Measurements from ENCODE around the gene KIR3DL1.
"Not testable (repeated sequence)": the region's sequence is repeated elsewhere in the genome, so short reads cannot be mapped to it uniquely, and the experiment has no call there.

Gene KIR3DL1

DNA sequence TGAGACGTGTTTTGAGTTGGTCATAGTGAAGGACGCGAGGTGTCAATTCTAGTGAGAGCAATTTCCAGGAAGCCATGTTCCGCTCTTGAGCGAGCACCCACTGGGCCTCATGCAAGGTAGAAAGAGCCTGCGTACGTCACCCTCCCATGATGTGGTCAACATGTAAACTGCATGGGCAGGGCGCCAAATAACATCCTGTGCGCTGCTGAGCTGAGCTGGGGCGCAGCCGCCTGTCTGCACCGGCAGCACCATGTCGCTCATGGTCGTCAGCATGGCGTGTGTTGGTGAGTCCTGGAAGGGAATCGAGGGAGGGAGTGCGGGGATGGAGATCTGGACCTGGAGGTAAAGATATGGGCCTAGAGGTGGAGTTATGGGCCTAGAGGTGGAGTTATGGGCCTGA is at the start of gene KIR3DL1:
KIR3DL1 (plus strand) TSS at position 218 of the 400 bp plus-strand sequence.
- not testable (repeated sequence) for DNase-seq

DNA sequence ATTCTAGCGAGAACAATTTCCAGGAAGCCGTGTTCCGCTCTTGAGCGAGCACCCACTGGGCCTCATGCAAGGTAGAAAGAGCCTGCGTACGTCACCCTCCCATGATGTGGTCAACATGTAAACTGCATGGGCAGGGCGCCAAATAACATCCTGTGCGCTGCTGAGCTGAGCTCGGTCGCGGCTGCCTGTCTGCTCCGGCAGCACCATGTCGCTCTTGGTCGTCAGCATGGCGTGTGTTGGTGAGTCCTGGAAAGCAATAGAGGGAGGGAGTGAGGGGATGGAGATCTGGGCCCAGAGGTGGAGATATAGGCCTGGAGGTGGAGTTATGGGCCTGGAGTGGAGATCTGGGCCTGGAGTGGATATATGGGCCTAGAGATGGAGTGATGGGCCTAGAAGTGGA is 46.6 kb upstream of the KIR3DL1 start, which contains the start of gene KIR2DL1:
KIR2DL1 (plus strand) TSS at position 148 of the 400 bp plus-strand sequence; CDS start at position 206, 58 bp downstream.
- not testable (repeated sequence) for DNase-seq

DNA sequence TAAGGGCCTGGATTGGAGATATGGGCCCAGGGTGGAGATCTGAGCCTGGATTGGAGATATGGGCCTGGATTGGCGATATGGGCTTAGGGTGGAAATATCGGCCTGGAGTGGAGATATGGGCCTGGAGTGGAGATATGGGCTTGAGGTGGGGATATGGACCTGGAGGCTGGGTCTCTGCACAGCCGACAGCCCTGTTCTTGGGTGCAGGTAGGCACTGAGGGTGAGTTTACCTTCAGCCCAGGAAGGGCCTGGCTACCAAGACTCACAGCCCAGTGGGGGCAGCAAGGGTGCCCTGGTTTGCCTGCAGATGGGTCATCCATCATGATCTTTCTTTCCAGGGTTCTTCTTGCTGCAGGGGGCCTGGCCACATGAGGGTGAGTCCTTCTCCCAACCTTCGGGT is 45.8 kb upstream of the KIR3DL1 start:
- not testable (repeated sequence) for DNase-seq

DNA sequence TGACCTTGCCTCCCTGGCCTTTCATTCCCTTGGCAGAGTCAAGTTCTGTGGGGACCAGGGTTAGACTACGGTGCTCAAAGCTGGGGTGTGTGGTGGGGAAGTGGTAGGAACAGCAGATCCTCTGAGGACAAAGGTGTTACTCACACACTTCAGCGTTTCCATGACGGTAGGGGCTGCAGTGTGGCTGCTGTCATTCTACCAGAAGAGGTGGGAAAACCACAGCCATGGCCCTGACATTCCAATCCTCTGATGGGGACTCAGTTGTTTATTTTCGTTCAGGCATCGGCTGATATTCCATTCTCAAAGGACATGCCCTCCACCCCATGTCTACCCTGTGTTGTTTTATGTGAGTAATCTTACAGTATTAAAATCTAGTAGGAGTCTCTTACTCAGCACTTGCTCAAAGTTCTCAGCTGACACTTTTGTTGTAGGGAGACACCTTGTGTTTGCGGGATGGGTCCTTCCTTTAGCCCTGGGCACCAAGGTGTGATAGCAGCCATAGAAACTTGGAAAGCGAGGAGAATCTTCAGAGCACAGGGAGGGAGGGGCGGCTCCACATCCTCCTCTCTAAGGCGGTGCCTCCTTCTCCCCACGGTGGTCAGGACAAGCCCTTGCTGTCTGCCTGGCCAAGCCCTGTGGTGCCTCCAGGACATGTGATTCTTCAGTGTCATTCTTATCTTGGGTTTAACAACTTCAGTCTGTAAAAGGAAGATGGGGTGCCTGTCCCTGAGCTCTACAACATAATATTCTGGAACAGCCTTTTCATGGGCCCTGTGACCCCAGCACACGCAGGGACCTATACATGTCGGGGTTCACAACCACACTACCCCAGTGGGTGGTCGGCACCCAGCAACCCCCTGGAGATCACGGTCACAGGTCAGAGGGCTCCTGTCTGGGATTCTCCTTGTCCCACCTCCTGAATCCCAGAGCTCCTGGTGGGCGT is 45.0 kb upstream of the KIR3DL1 start:
- not testable (repeated sequence) for DNase-seq

DNA sequence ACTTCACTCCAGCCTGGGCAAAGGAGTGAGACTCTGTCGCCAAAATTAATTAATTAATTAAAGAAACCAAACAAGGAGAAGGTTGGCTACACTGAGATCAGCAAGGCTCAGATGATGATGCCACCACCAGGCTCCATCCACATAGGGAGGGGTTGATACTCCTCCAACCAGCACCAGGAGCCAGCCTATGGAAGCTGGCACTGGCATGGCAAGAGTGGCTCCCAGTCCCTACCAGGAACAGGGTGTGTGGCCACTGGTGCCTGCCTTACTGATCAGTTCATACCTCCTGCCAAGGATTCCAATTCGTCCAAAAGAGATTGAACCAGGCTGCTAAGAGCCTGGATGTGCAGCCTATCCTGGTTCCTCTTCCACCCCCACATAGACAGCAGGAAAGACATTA is 43.6 kb upstream of the KIR3DL1 start:
- not testable (repeated sequence) for DNase-seq

DNA sequence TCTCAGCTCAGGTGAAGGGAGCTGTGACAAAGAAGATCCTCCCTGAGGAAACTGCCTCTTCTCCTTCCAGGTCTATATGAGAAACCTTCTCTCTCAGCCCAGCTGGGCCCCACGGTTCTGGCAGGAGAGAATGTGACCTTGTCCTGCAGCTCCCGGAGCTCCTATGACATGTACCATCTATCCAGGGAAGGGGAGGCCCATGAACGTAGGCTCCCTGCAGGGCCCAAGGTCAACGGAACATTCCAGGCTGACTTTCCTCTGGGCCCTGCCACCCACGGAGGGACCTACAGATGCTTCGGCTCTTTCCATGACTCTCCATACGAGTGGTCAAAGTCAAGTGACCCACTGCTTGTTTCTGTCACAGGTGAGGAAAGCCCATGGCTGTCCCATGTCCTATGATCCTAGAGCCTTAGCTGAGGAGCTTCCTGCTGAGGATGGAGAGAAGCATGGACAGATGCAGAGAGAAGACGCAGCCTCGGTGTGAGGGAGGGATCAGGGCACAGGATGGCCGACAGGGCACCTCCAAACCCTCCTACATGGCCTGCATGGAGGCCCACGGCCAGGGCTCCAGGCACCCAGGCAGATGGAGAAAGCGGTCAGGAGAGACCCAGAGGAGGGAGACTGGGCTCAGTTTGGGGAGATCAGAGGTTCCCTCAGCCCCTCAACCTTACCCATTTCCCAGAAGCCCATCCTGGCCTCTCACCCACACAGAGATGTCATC is 41.0 kb upstream of the KIR3DL1 start:
- DNase-seq: not testable (repeated sequence)

DNA sequence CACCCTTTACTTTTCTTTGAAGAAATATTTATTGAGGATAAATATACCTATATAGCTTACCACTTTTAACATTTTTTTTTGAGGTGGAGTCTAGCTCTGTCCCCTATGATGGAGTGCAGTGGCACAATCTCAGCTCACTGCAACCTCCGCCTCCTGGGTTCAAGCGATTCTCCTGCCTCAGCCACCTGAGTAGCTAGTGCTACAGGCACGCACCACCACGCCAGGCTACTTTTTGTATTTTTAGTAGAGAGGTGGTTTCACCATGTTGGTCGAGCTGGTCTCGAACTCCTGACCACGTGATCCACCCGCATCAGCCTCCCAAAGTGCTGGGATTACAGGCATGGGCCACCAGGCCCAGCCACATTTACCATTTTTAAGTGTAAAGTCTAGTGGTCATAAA is 40.4 kb upstream of the KIR3DL1 start:
- DNase-seq: not testable (repeated sequence)

DNA sequence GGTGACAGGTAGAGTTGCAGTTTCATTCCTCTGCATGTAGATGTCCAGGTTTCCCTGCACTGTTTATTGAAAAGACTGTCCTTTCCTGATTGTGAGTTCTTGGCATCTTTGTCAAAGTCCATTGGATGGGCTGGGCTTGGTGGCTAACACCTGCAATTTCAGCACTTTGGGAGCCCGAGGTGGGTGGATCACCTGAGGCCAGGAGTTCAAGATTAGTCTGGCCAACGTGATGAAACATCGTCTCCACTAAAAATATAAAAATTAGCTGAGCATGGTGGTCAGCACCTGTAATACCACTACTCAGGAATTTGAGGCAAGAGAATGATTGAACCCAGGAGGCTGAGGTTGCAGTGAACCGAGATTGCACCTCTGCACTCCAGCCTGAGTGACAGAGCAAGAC is 38.4 kb upstream of the KIR3DL1 start:
- DNase-seq: not testable (repeated sequence)

DNA sequence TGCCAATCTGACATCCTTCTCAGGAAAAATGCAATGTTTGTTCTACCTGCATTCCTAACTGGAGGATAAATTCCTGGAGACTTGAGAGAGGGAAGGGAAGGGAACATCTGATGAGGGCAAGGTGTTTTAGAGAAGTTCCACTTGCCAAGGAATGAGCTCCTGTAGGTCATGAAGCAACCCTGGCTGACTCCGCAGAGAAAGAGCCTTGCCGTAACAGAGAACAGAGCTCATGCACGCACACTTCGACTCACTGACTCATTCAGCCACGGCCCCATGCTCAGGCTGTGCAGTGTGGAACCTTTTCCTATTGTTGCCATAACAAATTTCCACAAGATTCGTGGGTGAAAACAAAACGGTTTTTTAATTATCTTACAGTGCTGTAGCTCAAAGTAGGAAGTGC is 37.4 kb upstream of the KIR3DL1 start:
- DNase-seq: not testable (repeated sequence)

DNA sequence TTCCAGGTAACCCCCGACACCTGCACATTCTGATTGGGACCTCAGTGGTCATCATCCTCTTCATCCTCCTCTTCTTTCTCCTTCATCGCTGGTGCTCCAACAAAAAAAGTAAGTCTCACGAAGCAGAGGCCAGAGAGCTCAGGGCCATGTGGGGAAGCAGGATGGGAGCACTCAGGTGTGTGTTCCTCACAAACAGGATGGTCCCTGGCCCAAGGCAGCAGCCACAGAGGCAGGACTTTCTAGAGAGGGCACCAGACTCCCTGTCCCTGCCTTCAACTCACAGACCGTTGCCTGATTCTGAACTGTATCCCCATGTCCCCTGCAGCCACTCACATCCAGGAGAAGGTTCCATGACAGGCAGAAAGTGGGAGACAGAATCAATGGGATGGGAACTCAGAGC is 33.4 kb upstream of the KIR3DL1 start:
- DNase-seq: not testable (repeated sequence)

DNA sequence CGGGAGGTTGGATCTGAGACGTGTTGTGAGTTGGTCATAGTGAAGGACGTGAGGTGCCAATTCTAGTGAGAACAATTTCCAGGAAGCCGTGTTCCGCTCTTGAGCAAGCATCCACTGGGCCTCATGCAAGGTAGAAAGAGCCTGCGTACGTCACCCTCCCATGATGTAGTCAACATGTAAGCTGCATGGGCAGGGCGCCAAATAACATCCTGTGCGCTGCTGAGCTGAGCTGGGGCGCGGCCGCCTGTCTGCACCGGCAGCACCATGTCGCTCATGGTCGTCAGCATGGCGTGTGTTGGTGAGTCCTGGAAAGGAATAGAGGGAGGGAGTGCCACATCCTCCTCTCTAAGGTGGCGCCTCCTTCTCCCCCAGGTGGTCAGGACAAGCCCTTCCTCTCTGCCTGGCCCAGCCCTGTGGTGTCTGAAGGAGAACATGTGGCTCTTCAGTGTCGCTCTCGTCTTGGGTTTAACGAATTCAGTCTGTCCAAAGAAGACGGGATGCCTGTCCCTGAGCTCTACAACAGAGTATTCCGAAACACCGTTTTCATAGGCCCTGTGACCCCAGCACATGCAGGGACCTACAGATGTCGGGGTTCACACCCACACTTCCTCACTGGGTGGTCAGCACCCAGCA is 30.1 kb upstream of the KIR3DL1 start:
- not testable (repeated sequence) for DNase-seq

DNA sequence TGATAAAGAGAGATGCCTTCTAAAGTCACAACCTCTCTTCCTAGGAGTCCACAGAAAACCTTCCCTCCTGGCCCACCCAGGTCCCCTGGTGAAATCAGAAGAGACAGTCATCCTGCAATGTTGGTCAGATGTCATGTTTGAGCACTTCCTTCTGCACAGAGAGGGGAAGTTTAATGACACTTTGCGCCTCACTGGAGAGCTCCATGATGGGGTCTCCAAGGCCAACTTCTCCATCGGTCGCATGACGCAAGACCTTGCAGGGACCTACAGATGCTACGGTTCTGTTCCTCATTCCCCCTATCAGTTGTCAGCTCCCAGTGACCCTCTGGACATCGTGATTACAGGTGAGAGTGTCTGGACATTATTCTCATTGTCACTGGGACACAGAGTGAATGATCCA is 28.1 kb upstream of the KIR3DL1 start:
- DNase-seq: not testable (repeated sequence)

DNA sequence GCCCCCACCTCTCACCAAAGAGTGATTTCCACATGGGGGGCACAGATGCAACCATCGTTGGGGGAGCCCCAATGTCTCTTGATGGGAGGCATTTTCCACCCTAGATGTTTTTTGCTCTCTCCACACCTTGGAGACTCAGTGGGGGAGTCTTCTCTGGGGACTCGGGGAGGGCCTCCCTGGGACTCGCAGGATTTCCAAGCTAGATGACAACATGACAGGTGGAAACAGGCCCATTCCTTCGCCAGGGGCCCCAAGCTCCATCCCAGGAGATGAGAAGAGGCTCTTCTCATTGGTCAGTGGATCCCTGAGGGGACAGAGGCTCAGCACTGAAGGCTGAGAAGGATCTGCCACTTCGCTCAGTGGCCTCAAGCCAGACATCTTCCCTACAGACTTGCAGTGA is 25.6 kb upstream of the KIR3DL1 start:
- no peak for DNase-seq

DNA sequence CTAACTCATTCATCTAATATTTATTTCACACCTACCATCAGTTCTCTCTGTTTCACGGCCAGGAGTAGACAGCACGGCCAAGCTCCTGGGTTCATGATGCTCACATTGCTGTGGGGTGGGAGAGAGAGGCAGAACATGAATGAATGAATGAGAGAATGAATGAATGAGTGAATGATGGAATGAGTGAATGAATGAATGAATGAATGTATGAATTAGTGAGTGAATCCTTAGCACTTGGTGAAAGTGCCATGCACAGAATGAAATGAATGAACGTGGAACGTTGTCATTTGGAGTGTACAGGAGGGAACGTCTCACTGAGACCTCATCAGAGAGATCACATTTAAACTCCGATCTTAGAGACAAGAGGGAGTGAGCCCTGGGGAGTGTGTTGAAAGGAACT is 24.8 kb upstream of the KIR3DL1 start:
- DNase-seq: no peak

DNA sequence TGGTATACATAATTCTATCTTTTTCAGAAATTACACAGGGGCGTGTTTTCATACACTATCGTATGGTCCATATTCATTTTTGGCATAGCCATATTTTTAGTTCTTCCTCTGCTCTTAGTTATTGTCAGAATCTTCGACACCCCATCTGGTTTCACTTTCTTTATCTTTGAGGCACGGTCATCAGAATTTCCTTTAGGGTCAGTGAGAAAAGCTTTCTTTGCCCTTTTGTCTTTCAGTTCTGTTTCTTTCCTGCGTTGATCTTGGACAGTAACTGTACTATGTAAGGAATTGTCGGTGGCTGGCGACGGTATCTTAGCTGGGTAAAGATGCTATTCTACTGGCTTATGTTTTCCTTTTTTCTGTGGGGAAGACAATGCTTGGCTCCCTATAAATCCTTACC is 23.5 kb upstream of the KIR3DL1 start:
- DNase-seq: no peak

DNA sequence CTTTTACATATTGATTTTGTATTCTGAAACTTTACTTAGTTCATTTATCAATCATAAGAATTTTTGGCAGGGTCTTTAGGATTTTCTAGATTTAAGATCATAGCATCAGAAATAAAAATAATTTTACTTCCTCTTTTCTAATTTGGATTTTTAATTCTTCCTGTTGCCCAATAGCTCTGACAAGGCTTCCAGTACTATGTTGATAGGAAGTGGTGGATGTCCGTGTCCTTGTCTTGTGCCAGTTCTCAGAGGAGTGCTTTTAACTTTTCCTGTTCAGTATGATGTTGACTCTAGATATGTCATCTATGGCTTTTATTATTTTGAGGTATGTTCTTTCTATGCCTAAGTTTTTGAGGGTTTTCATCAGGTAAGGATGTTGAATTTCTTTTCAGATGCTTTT is 20.5 kb upstream of the KIR3DL1 start:
- no peak for DNase-seq

DNA sequence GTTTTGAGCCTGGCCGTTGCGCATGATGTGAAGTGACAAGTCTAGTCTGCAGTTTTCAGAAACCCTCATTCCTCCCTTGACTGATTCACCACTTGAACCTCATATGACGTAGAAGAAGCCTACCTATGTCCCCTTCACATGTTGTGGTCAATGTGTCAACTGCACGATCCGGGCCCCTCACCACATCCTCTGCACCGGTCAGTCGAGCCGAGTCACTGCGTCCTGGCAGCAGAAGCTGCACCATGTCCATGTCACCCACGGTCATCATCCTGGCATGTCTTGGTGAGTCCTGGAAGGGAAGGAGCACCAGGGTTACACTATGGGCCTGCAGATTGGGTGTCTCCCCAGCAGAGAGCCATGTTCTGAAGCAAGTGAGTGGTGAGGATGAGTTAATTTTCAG is 12.9 kb upstream of the KIR3DL1 start, which contains the start of gene KIR2DL4:
KIR2DL4 (plus strand) TSS at position 201 of the 400 bp plus-strand sequence; CDS start at position 243, 42 bp downstream.
- no peak for DNase-seq

DNA sequence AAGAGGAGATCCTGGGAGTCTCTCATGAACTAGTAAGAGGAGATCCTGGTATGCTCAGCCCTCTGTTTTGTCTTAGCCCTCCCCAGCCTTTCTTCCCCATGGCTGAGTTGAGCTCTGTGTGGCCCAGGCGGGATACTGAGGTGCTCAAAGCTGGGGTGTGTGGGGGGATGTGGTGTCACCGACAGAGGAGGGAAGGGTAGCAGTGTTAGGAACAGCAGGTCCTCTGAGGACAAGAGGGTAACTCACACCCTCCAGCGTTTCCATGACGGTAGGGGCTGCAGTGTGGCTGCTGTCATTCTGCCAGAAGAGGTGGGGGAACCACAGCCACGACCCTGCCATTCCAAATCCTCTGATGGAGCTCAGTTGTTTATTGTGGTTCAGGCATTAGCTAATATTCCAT is 12.2 kb upstream of the KIR3DL1 start:
- DNase-seq: no peak

DNA sequence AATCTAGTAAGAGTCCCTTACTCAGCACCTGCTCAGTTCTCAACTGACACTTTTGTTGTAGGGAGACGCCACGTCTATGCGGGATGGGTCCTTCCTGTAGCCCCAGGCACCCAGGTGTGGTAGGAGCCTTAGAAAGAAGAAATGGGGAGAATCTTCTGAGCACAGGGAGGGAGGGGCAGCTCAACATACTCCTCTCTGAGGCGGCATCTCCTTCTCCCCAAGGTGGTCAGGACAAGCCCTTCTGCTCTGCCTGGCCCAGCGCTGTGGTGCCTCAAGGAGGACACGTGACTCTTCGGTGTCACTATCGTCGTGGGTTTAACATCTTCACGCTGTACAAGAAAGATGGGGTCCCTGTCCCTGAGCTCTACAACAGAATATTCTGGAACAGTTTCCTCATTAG is 11.7 kb upstream of the KIR3DL1 start:
- no peak for DNase-seq

DNA sequence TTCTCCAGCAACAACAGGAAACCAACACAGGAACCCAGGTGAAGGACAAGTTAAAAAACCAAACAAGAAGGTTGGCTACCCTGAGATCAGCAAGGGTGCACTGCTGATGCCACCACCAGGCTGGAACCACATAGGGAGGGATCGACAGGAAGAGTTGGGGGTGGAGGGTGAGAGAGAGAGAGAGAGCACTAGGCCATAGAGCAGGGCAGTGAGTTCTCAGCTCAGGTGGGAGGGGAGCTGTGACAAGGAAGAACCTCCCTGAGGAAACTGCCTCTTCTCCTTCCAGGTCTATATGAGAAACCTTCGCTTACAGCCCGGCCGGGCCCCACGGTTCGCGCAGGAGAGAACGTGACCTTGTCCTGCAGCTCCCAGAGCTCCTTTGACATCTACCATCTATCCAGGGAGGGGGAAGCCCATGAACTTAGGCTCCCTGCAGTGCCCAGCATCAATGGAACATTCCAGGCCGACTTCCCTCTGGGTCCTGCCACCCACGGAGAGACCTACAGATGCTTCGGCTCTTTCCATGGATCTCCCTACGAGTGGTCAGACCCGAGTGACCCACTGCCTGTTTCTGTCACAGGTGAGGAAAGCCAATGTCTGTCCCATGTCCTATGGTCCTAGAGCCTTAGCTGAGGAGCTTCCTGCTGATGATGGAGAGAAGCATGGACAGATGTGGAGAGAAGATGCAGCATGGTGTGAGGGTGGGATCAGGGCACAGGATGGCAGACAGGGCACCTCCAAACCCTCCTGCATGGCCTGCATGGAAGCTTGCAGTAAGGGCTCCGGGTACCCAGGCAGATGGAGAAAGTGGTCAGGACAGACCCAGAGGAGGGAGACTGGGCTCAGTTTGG is 10.4 kb upstream of the KIR3DL1 start:
- no peak for DNase-seq

DNA sequence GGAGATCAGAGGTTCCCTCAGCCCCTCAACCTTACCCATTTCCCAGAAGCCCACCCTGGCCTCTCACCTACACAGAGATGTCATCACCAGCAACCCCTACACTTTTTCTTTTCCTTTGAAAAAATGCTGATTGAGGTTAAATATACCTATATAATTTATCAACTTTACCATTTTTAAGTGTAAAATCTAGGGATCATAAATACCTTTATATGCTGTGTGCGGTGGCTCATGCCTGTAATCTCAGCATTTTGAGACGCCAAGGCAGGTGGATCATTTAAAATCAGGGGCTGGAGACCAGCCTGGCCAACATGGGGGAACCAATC is 9.8 kb upstream of the KIR3DL1 start:
- DNase-seq: no peak

DNA sequence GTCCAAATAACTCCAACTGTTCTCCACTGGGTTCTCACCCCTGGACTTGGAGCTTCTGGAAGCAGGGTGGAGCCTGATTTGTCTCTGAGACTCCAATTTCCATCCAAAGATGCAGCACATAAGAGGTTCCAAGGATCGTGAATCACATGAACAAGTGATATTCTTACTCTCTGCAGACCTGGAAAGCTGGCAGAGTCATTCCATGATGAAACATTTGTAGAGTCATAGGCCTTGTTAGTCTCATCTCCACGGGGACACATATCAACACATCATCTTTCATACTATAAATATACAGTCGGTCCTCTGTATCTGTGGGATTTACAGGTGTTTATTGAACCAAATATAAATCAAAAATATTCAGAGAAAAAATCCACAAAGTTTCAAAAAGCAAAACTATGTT is 1.7 kb upstream of the KIR3DL1 start:
- DNase-seq: not testable (repeated sequence)

Data from fibroblast of skin of right biceps (primary cell).